ENCODE results near the gene IFIT1. TPM values are rescaled to one million over a fixed set of nuclear protein-coding genes. Genes with fewer than 3 reads are reported as not detected.
"Not testable (repeated sequence)": the region's sequence is repeated elsewhere in the genome, so short reads cannot be mapped to it uniquely, and the experiment has no call there.

Gene IFIT1
- polyA plus RNA-seq, 1 donor: 14.4 TPM

- no peak for DNase-seq
Observed at GRCh38 chr10:89362929-89363328, 29.5 kb upstream of the IFIT1 start.

GRCh38 chr10:89363729-89364442, 28.5 kb upstream of the IFIT1 start:
- DNase-seq: no peak

- DNase-seq: no peak
Observed at GRCh38 chr10:89364531-89364930, 27.9 kb upstream of the IFIT1 start.

GRCh38 chr10:89367529-89367928, 24.9 kb upstream of the IFIT1 start:
- no peak for DNase-seq

GRCh38 chr10:89368129-89368528, 24.3 kb upstream of the IFIT1 start:
- DNase-seq: no peak

- DNase-seq: no peak
Observed at GRCh38 chr10:89369156-89370105, 23.0 kb upstream of the IFIT1 start.

- no peak for DNase-seq
Observed at GRCh38 chr10:89371079-89371478, 21.3 kb upstream of the IFIT1 start.

GRCh38 chr10:89371987-89372386, 20.4 kb upstream of the IFIT1 start:
- no peak for DNase-seq

GRCh38 chr10:89373916-89374711, 18.3 kb upstream of the IFIT1 start:
- DNase-seq: no peak

GRCh38 chr10:89374713-89375141, 17.7 kb upstream of the IFIT1 start:
- no peak for DNase-seq

GRCh38 chr10:89377705-89378637, 14.5 kb upstream of the IFIT1 start, which contains the start of gene IFIT1B:
Gene IFIT1B (plus strand): TSS chr10:89378056. CDS start chr10:89378136, 80 bp downstream.
- DNase-seq: no peak

- no peak for DNase-seq
Observed at GRCh38 chr10:89379103-89379502, 13.3 kb upstream of the IFIT1 start.

GRCh38 chr10:89382757-89383156, 9.7 kb upstream of the IFIT1 start:
- DNase-seq: no peak

GRCh38 chr10:89384474-89385340, 7.7 kb upstream of the IFIT1 start:
- DNase-seq: no peak

- no peak for DNase-seq
Observed at GRCh38 chr10:89388806-89389205, 3.6 kb upstream of the IFIT1 start.

GRCh38 chr10:89389254-89389653, 3.2 kb upstream of the IFIT1 start:
- DNase-seq: peak; percentile 14

GRCh38 chr10:89390476-89391225, 1.8 kb upstream of the IFIT1 start:
- DNase-seq: no peak

- not testable (repeated sequence) for DNase-seq
Observed at GRCh38 chr10:89391226-89391576, 1.2 kb upstream of the IFIT1 start.

GRCh38 chr10:89392974-89393373, 551 bp downstream of the IFIT1 start:
- DNase-seq: peak; percentile 19
